ENCODE measurements around the gene ETNK2.

Gene ETNK2

GRCh38 chr1:204130178-204130577 lies 21.7 kb downstream of the ETNK2 start:
- Histone ChIP-seq H3K4me3 (replicated peaks; ENCODE audit: low read depth, low read length) (no peak overlapping the region), H3K36me3 (ENCODE audit: control insufficient read depth, insufficient read depth, low read length) (no peaks in the 10 kb centered on the region), H3K27me3 (replicated peaks; ENCODE audit: control insufficient read depth, insufficient read depth, low read length) (no peaks in the 10 kb centered on the region)
- no peak for DNase-seq (ENCODE audit: extremely low read depth, insufficient read length)
- TF ChIP-seq CTCF (IDR thresholded peaks at IDR 0.05; ENCODE audit: insufficient read depth, low read length, poor library complexity, severe bottlenecking) = no peak

GRCh38 chr1:204128964-204129896 lies 22.6 kb downstream of the ETNK2 start:
- H3K27me3 ChIP-seq (replicated peaks; ENCODE audit: control insufficient read depth, insufficient read depth, low read length) = no peaks in the 10 kb centered on the region
- peak; percentile 88 for TF ChIP-seq CTCF (IDR thresholded peaks at IDR 0.05; ENCODE audit: insufficient read depth, low read length, poor library complexity, severe bottlenecking)
- peak; percentile 49 for DNase-seq (ENCODE audit: extremely low read depth, insufficient read length)
- no peaks in the 10 kb centered on the region for H3K36me3 ChIP-seq (ENCODE audit: control insufficient read depth, insufficient read depth, low read length)
- no peak overlapping the region for H3K4me3 ChIP-seq (replicated peaks; ENCODE audit: low read depth, low read length)

DNA sequence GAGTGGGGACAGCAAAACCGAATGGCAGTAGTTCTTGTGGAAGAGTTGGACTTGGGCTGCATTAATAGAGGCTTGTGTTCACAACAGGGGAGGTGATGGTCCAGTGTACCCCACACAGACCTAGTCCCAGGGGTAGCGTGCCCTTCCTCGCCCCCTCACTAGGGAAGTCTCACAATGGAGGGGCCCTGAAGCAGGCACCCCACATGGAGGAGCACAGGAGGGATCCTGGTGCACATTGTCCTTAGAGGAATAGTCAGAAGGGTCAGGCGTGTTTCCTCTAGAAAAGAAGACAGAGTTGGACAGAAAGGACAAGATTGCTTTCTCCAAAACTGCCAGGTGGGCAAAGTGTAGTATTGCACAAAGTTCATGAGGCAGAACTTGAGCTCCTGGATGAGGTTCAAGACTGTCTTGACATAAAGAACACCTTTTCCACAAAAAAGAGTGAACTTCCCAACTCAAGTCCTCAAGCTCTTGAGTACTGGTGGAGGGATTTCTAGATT lies 23.3 kb downstream of the ETNK2 start:
- no peak for TF ChIP-seq CTCF (IDR thresholded peaks at IDR 0.05; ENCODE audit: insufficient read depth, low read length, poor library complexity, severe bottlenecking)
- H3K27me3 ChIP-seq (replicated peaks; ENCODE audit: control insufficient read depth, insufficient read depth, low read length) = no peaks in the 10 kb centered on the region
- H3K36me3 ChIP-seq (ENCODE audit: control insufficient read depth, insufficient read depth, low read length) = no peaks in the 10 kb centered on the region
- no peak for DNase-seq (ENCODE audit: extremely low read depth, insufficient read length)
- no peak overlapping the region for H3K4me3 ChIP-seq (replicated peaks; ENCODE audit: low read depth, low read length)

- no peak for DNase-seq (ENCODE audit: extremely low read depth, insufficient read length)
- no peaks in the 10 kb centered on the region for H3K36me3 ChIP-seq (ENCODE audit: control insufficient read depth, insufficient read depth, low read length)
- no peak overlapping the region for H3K4me3 ChIP-seq (replicated peaks; ENCODE audit: low read depth, low read length)
- peak; percentile 73 for TF ChIP-seq CTCF (IDR thresholded peaks at IDR 0.05; ENCODE audit: insufficient read depth, low read length, poor library complexity, severe bottlenecking)
- 0 out of 2 replicates have a peak, but pooled peaks cover 1% of the 10 kb centered on the region for H3K27me3 ChIP-seq (replicated peaks; ENCODE audit: control insufficient read depth, insufficient read depth, low read length)
Measured at GRCh38 chr1:204127597-204128242, 24.1 kb downstream of the ETNK2 start.

- Histone ChIP-seq H3K27me3 (replicated peaks; ENCODE audit: control insufficient read depth, insufficient read depth, low read length) (0 out of 2 replicates have a peak, but pooled peaks cover 1% of the 10 kb centered on the region), H3K4me3 (replicated peaks; ENCODE audit: low read depth, low read length) (no peak overlapping the region), H3K36me3 (ENCODE audit: control insufficient read depth, insufficient read depth, low read length) (no peaks in the 10 kb centered on the region)
- TF ChIP-seq CTCF (IDR thresholded peaks at IDR 0.05; ENCODE audit: insufficient read depth, low read length, poor library complexity, severe bottlenecking) = no peak
- DNase-seq (ENCODE audit: extremely low read depth, insufficient read length) = no peak
Measured at GRCh38 chr1:204126956-204127355, 24.9 kb downstream of the ETNK2 start.

All from GM06990 (cell line).